ENCODE measurements around the gene IGSF9B.
A peak's percentile ranks its signal among the peaks of the same experiment; 100 is the strongest.

IGSF9B gene

DNA sequence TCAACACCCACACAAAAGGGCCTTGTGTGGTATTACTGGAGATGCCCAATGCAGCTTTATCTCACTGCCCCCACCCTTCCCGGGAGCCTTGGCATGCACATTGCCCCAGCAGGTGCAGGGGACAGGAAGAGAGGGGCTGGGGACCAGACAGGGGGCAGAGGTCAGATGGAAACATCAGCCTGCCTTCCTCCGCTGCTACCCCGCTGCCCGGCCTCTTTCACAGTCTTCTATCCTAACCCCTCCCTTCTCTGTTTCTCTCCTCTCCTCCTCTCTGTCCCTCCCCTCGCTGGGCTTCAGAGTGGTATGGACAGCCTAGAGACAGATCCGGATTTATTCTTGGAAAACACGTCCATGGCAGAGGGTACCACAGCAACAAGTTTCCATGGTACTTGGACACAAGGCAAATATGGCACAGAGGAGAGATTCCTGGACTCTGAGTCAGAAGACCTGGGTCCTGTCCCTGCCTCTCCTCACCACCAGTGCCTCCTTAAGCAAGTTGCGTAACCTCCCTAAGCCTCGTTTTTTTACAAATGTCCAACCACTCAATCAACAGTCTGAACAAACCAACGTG, 8.3 kb upstream of the IGSF9B start:
- DNase-seq: peak in 2 of 10 donors; percentile 45 to 47
- intact Hi-C loops (cut with DNase I): loop anchor here (5.0 kb wide), 1 partner anchor 67 kb away; no protein-coding TSS in a partner anchor

GRCh38 chr11:133964356-133964755, 7.6 kb upstream of the IGSF9B start:
- intact Hi-C loops (cut with DNase I): no loop called here
- peak in 2 of 10 donors; percentile 56 to 59 for DNase-seq

- intact Hi-C loops (cut with DNase I): no loop called here
- DNase-seq: peak in 1 of 10 donors; percentile 7
Observed at GRCh38 chr11:133961890-133962289, 5.1 kb upstream of the IGSF9B start.

- intact Hi-C loops (cut with DNase I): no loop called here
Observed at GRCh38 chr11:133957900-133958299, 1.1 kb upstream of the IGSF9B start.

DNA sequence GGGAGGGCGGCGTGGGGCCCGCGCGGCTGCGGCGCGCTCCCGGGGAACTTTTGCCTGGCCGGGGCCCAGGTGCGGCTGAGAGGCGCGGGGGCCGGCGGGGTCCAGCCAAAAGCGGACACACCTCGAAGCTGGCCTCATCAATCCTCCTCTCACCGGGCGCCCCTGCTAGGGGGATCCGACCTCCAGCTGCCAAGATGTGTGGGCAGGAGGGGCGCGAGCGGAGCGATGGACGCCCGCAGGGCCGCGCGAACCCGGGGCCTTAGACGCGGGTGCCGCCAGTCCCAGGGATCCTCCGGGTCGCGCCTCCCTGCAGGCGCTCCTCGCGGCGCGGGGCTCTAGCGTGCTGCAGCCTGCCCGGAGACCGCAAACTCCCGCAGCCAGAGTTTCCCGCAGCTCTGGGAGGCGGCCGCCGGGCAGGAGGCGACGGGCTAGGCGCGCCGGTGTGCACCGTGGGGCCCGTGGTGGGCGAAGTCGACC, 785 bp downstream of the IGSF9B start:
- intact Hi-C loops (cut with DNase I): no loop called here
- peak in 2 of 10 donors; percentile 79 to 80 for DNase-seq

More at GRCh38 chr11:133957900-133958299, 1.1 kb upstream of the IGSF9B start:
- peak in 1 of 10 donors; percentile 14 for DNase-seq

DNA sequence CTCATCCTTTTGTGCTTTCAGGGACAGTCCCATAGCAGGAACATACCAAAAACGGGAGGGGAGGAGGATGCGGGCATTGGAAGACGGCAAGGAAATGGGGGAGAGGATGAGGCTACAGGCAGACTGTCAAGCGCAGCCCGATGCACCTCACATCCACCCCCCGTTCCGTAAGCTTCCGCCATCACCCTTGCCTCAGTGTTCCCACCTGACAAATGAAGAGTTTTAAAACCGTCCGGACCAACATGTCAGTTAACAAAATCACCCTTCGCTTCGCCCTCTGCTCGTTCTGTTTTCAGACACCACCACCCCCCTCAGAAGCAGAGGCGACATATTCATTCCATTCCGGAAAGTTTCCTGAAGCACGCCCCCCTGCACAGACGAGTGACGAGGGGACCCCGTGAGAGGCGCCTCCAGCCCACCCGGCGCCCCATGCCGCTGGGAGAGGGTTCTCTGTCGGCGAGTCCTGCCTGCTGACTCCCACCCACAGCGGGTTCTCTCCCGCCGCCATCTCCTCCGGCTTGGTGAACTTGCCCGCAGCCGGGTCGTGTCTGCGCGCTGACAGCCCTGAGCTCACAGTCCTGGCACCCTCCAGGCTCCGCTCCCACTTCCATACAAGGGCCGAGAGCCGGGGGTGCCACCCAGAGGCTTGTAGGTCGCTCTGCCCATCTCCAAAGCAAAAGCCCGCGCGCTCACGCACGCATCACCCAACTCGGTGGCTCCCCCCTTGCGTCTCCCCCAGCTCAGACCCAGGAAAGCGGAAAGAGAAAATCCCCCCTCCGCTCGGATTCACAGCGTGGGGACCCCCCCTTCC, 1.5 kb downstream of the IGSF9B start:
- peak in 6 of 10 donors; percentile 57 to 93 (median 74) for DNase-seq
- intact Hi-C loops (cut with DNase I): no loop called here

GRCh38 chr11:133953999-133954398, 2.8 kb downstream of the IGSF9B start:
- peak in 1 of 10 donors; percentile 41 for DNase-seq
- intact Hi-C loops (cut with DNase I): no loop called here

DNA sequence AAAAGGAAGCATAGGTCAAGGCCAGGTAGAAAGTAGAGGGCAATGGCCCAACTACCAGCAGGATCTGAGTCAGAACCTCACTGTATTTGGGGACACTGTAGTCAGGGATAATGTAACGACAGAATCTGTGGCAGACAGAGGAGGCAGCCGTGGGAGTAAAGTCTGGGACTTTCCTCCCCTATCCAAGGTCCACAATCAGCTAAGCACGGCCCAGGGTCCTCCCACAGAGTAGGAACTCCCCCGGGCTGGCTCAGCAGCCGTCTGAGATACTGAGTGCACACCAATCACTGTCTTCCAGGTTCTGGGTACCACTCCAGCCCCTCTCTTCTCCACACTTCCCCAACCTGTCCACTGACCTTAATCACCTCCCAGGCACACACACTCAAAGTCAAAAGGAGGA, 3.2 kb downstream of the IGSF9B start:
- peak in 1 of 10 donors; percentile 82 for DNase-seq
- intact Hi-C loops (cut with DNase I): no loop called here

DNA sequence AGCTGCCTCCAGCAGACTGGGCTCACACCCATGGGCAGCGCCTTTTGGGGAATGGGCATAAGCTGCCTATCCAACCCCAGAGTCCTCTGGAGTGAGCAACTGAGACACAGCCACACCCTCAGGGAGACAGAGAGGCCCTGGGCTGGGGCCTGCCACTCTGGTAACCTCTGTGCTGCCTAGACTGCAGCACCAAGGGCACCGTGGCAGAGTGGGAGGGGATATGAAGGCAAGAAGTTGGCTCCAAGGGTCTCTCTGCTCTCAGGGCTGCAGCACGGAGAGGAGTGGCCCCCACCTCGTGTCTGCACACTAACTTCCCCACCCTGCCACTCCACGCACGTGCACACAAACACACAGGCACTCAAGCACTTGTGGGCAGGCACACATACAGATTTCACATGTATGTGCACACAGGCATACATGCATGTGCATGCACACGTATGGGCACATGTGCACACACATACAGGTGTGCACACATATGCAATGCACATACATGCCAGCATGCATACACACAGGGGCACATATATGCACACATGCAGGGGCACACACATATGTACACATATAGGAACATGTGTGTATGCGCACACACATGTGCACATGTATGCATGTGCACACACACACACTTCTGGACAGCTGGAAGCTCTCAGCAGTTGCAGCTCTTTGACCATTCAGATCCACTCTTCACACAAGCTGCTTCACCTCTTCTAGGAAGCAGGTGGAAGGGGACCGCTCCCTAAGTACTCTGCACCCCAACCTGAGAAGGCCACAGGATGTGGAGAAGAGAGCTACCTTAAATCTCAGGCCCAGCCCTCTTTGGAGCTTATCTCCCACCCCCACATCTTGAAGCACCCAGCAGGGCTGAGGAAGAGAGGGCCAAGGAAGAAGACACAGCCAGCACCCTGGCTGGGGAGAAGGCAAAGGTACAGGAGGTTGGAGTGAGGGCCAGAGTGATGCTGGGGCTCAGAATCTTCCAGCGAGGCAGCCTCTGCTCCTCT, 4.3 kb downstream of the IGSF9B start:
- DNase-seq: peak in 1 of 10 donors; percentile 60
- intact Hi-C loops (cut with DNase I): no loop called here

GRCh38 chr11:133951327-133952198, 5.2 kb downstream of the IGSF9B start:
- peak in 3 of 10 donors; percentile 79 to 90 (median 87) for DNase-seq
- intact Hi-C loops (cut with DNase I): no loop called here

DNA sequence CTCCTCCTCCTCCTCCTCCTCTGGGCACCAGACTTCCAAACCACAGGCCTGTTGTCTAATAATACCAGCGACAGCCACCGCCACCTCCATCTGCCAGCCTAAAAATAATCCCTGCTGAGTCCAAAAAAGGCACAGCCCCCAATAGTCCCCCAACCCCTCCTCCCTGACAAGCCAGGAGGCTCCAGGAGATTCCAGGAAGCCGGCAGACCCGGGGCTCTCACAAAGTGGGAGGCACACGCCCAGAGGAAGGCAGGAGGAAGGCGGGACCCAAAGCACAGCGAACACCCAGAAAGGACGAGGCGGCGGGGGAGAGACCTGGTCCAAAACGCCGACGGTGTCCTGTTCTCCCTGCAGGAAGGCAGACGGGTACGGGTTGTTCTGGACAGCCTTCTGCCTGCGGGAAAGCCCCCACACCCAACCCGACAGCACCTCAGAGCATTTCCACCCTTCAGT, 5.9 kb downstream of the IGSF9B start:
- intact Hi-C loops (cut with DNase I): no loop called here
- peak in 2 of 10 donors; percentile 82 to 91 for DNase-seq

DNA sequence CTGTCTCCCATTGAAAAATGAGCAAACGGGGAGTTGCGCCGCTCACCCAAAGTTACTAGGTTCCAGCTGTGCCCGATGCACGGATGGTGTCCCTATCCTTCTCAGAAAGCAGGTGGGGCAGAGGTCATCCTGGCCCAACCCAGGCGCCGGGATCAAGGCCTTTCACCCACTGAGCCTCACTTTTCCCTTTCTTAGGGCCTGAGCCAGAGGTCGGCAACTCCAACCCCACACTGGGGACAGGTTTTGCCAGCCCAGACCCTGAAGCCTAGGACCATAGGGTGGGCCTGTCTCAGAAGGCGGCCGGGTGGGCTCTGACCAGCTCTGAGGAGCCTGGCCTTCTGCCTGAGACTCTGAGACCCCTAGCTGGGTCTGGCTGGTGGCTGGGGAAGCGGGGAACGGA, 6.3 kb downstream of the IGSF9B start:
- intact Hi-C loops (cut with DNase I): no loop called here
- no peak for DNase-seq

- intact Hi-C loops (cut with DNase I): loop anchor here (5.0 kb wide), 1 partner anchor 88 kb away; no protein-coding TSS in a partner anchor
- no peak for DNase-seq
Observed at GRCh38 chr11:133949129-133949528, 7.6 kb downstream of the IGSF9B start.

DNA sequence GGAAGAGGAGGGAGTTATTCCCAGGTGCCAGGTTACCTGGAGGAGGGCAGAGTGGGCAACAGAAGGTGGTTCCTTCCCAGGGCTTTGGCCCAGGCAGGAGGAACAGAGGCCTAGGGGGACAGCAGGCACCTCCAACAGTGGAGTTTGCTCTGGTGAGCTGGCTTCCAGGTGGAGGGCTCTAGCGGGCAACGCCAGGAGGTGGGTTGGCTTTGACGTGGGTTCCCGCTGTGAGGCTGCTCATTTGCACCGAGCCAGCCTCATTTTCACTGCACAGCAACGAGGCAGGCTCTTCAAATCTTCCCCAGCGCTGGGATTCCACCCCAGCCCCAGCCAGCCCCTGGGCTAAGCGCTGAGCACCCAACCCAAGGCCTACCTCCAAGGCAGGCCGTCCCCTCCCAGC, 8.1 kb downstream of the IGSF9B start:
- DNase-seq: peak in 2 of 10 donors; percentile 79 to 87
- intact Hi-C loops (cut with DNase I): loop anchor here (5.0 kb wide), 1 partner anchor 89 kb away; no protein-coding TSS in a partner anchor

GRCh38 chr11:133947321-133947756, 9.4 kb downstream of the IGSF9B start:
- DNase-seq: peak in 7 of 10 donors; percentile 59 to 95 (median 76)
- intact Hi-C loops (cut with DNase I): loop anchor here (5.0 kb wide), 1 partner anchor 90 kb away; no protein-coding TSS in a partner anchor

GRCh38 chr11:133946541-133947318, 10.0 kb downstream of the IGSF9B start:
- intact Hi-C loops (cut with DNase I): loop anchor here (5.0 kb wide), 1 partner anchor 91 kb away; no protein-coding TSS in a partner anchor
- DNase-seq: peak in 5 of 10 donors; percentile 47 to 94 (median 89)

DNA sequence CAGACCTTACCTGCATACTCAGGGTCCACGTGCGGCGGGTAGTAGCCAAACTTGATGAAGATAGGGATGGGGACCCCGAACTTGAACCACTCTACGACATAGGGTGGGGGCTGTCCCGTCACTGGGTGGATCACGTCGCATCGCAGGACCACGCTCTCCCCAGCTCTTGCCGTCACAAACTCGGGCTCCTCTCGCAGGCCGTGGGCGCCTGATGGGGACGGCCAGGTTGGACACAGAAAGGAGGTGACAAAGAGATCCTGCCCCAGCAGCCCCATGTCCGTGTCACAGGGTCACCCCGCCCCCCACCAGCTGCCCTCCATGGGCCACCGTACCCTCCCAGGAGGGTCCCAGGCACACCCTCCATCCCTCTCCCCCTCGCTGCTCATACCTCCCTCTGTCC, 10.7 kb downstream of the IGSF9B start:
- intact Hi-C loops (cut with DNase I): loop anchor here (5.0 kb wide), 1 partner anchor 91 kb away; no protein-coding TSS in a partner anchor
- peak in 1 of 10 donors; percentile 68 for DNase-seq

All from posterior cingulate gyrus (tissue), 11 donors.